Nephron progenitor cell (in vitro differentiated cells): ENCODE measurements around the gene BMPER.

ENCODE experiments used
- DNase-seq: peaks from one replicate; pipeline ENCODE4 v3.0.0; 2021
- H3K27ac Mint-ChIP-seq: 2 replicates; pipeline ENCODE4 v1.8.0; 2021; ENCODE audit warnings: mild to moderate bottlenecking, moderate library complexity, mixed read lengths
- H3K27me3 Mint-ChIP-seq: 2 replicates; pipeline ENCODE4 v1.8.0; 2021; ENCODE audit warnings: mild to moderate bottlenecking, low read depth, mixed read lengths; ENCODE audit not compliant: poor library complexity
- H3K36me3 Mint-ChIP-seq: 2 replicates; pipeline ENCODE4 v1.8.0; 2021; ENCODE audit warnings: low read depth, mixed read lengths
- H3K4me1 Mint-ChIP-seq: 2 replicates; pipeline ENCODE4 v1.8.0; 2021; ENCODE audit warnings: mixed read lengths
- H3K4me3 Mint-ChIP-seq: 2 replicates; pipeline ENCODE4 v1.8.0; 2021; ENCODE audit warnings: mild to moderate bottlenecking, moderate library complexity, mixed read lengths
- H3K9me3 Mint-ChIP-seq: 2 replicates; pipeline ENCODE4 v1.8.0; 2021; ENCODE audit warnings: mild to moderate bottlenecking, moderate library complexity, mixed read lengths
- CTCF ChIP-seq: fragments of 200-600 bp; sonication (generic); IDR thresholded peaks from 2 replicates; pipeline ENCODE4 v1.5.0; 2021; ENCODE audit warnings: antibody characterized with exemption

BMPER gene

GRCh38 chr7:33892945-33893344, 12.4 kb upstream of the BMPER start:
- Mint-ChIP-seq H3K9me3 (no peaks in the 10 kb centered on the region), H3K27me3 (peaks cover 6% of the 10 kb centered on the region), H3K27ac (no peak overlapping the region), H3K36me3 (no peaks in the 10 kb centered on the region), H3K4me1 (peaks cover 17% of the 10 kb centered on the region), H3K4me3 (no peak overlapping the region)
- DNase-seq: no peak
- no peak for TF ChIP-seq CTCF

- Mint-ChIP-seq H3K9me3 (no peaks in the 10 kb centered on the region), H3K36me3 (no peaks in the 10 kb centered on the region), H3K27ac (no peak overlapping the region), H3K4me1 (peaks cover 12% of the 10 kb centered on the region), H3K27me3 (peaks cover 6% of the 10 kb centered on the region), H3K4me3 (no peak overlapping the region)
- no peak for DNase-seq
- no peak for TF ChIP-seq CTCF
These were observed 12.0 kb upstream of the BMPER start for GRCh38 chr7:33893377-33893776.

- peak; percentile 92 for DNase-seq
- no peak overlapping the region for H3K27ac Mint-ChIP-seq
- H3K36me3 Mint-ChIP-seq: no peaks in the 10 kb centered on the region
- H3K4me1 Mint-ChIP-seq: peaks cover 8% of the 10 kb centered on the region
- peak; percentile 89 for TF ChIP-seq CTCF
- no peak overlapping the region for H3K4me3 Mint-ChIP-seq
- H3K9me3 Mint-ChIP-seq: no peaks in the 10 kb centered on the region
- peaks cover 10% of the 10 kb centered on the region for H3K27me3 Mint-ChIP-seq
These were observed 10.1 kb upstream of the BMPER start for GRCh38 chr7:33895025-33895804.

GRCh38 chr7:33900501-33900900, 4.8 kb upstream of the BMPER start:
- Mint-ChIP-seq H3K27me3 (peaks cover 33% of the 10 kb centered on the region), H3K36me3 (no peaks in the 10 kb centered on the region), H3K27ac (no peak overlapping the region), H3K4me3 (no peak overlapping the region), H3K4me1 (peaks cover 15% of the 10 kb centered on the region), H3K9me3 (no peaks in the 10 kb centered on the region)
- no peak for DNase-seq
- TF ChIP-seq CTCF: no peak

GRCh38 chr7:33901199-33901598, 4.1 kb upstream of the BMPER start:
- H3K4me1 Mint-ChIP-seq: peaks cover 19% of the 10 kb centered on the region
- DNase-seq: no peak
- peaks cover 40% of the 10 kb centered on the region for H3K27me3 Mint-ChIP-seq
- no peak overlapping the region for H3K4me3 Mint-ChIP-seq
- no peak overlapping the region for H3K27ac Mint-ChIP-seq
- no peaks in the 10 kb centered on the region for H3K9me3 Mint-ChIP-seq
- no peak for TF ChIP-seq CTCF
- no peaks in the 10 kb centered on the region for H3K36me3 Mint-ChIP-seq

GRCh38 chr7:33901847-33902246, 3.5 kb upstream of the BMPER start:
- H3K9me3 Mint-ChIP-seq: no peaks in the 10 kb centered on the region
- H3K27ac Mint-ChIP-seq: no peak overlapping the region
- TF ChIP-seq CTCF: no peak
- no peak for DNase-seq
- H3K27me3 Mint-ChIP-seq: peaks cover 46% of the 10 kb centered on the region
- H3K4me1 Mint-ChIP-seq: peaks cover 21% of the 10 kb centered on the region
- no peak overlapping the region for H3K4me3 Mint-ChIP-seq
- H3K36me3 Mint-ChIP-seq: no peaks in the 10 kb centered on the region
